ENCODE data around the gene LONRF3.

LONRF3 gene

DNA sequence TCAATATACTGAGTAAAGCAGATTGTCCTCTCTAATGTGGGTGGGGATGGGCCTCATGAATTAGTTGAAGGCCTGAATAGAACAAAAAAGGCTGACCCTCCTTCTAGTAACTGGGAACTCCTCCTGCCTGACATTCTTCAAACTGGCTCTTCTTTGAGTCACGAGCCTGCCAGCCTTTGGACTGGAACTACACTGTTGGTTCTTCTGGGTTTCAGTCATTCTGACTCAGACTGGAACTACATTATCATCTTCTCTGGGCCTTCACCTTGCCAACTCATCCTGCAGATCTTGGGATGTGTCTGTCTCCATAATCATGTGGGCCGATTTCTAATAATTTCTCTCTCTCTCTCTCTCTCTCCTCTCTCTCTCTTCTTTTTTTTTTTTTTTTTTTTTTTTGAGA lies 71.5 kb downstream of the LONRF3 start:
- no peaks in the 10 kb centered on the region for H3K4me1 ChIP-seq (ENCODE audit: control extremely low read depth in 1 of 4, control insufficient read depth in 4 of 4, insufficient read depth in 4 of 4, low read length in 3 of 4)
- no peaks in the 10 kb centered on the region for H3K36me3 ChIP-seq (ENCODE audit: control insufficient read depth in 4 of 4, insufficient read depth in 4 of 4, low read length in 3 of 4)
- H3K9me3 ChIP-seq (ENCODE audit: control extremely low read depth in 1 of 5, control insufficient read depth in 4 of 5, insufficient read depth in 2 of 5, low read depth in 1 of 5, low read length in 4 of 5), result no peaks in the 10 kb centered on the region
- CTCF ChIA-PET, result no interaction called here
- POLR2A ChIA-PET, result no interaction called here
- DNase-seq, result no peak
- WGBS (ENCODE audit: insufficient coverage), result 75% methylated on average over 2 of the region's 2 CpGs
- no peak overlapping the region for H3K27ac ChIP-seq (ENCODE audit: insufficient read depth in 1 of 2, low read depth in 1 of 2, low read length in 2 of 2, poor library complexity in 1 of 2, severe bottlenecking in 2 of 2)
- no peaks in the 10 kb centered on the region for H3K27me3 ChIP-seq (replicated peaks in 2 of 5; ENCODE audit: control insufficient read depth in 4 of 5, insufficient read depth in 5 of 5, low read length in 4 of 5)
- no peak overlapping the region for H3K4me3 ChIP-seq (ENCODE audit: control insufficient read depth in 1 of 7, extremely low read depth in 1 of 7, insufficient read depth in 4 of 7, low read depth in 2 of 7, low read length in 6 of 7)

DNA sequence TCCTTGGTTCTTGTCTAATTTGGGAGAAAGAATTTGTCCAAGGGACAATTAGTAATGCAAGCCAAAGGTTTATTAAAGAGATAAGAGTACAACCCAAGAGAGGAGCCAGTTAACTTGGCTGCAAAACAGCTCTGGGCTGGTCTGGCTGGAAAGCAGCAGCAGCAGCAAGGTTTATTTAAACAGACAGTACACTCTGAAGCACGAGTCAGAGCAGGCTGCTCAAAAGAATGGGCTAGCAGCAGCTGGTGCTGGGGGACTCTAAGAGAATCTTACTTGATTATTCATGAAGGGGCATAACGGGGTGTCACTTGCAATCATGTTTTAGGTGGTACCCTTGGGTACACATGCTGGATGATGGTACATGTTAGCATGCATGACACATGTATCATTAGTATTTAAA lies 81.3 kb downstream of the LONRF3 start:
- Histone ChIP-seq H3K4me1 (ENCODE audit: control extremely low read depth in 1 of 4, control insufficient read depth in 4 of 4, insufficient read depth in 4 of 4, low read length in 3 of 4) (no peaks in the 10 kb centered on the region), H3K27ac (ENCODE audit: insufficient read depth in 1 of 2, low read depth in 1 of 2, low read length in 2 of 2, poor library complexity in 1 of 2, severe bottlenecking in 2 of 2) (no peak overlapping the region), H3K4me3 (ENCODE audit: control insufficient read depth in 1 of 7, extremely low read depth in 1 of 7, insufficient read depth in 4 of 7, low read depth in 2 of 7, low read length in 6 of 7) (no peak overlapping the region), H3K9me3 (ENCODE audit: control extremely low read depth in 1 of 5, control insufficient read depth in 4 of 5, insufficient read depth in 2 of 5, low read depth in 1 of 5, low read length in 4 of 5) (no peaks in the 10 kb centered on the region), H3K27me3 (replicated peaks in 2 of 5; ENCODE audit: control insufficient read depth in 4 of 5, insufficient read depth in 5 of 5, low read length in 4 of 5) (no peaks in the 10 kb centered on the region), H3K36me3 (ENCODE audit: control insufficient read depth in 4 of 4, insufficient read depth in 4 of 4, low read length in 3 of 4) (no peaks in the 10 kb centered on the region)
- POLR2A ChIA-PET, result no interaction called here
- DNase-seq, result no peak
- WGBS (ENCODE audit: insufficient coverage), result 46% methylated on average over 2 of the region's 2 CpGs
- CTCF ChIA-PET, result no interaction called here

GRCh38 chrX:119062750-119063374 lies 88.4 kb downstream of the LONRF3 start:
- no peaks in the 10 kb centered on the region for H3K27me3 ChIP-seq (replicated peaks in 2 of 5; ENCODE audit: control insufficient read depth in 4 of 5, insufficient read depth in 5 of 5, low read length in 4 of 5)

DNA sequence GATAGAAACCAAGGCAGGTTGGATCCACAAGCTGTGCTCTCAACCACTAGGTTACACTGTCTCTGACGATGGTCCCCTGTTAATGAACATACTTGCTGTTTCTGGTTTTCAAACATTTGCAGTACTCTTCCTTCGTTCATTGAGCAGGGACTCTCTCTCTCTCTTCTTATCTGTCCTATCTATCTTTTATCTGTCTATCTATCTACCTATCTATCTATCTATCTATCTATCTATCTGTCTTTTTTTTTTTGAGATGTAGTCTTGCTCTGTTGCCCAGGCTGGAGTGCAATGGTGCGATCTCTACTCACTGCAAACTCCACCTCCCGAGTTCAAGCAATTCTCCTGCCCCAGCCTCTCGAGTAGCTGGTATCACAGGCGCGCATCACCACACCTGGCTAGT lies 89.0 kb downstream of the LONRF3 start:
- Histone ChIP-seq H3K9me3 (ENCODE audit: control extremely low read depth in 1 of 5, control insufficient read depth in 4 of 5, insufficient read depth in 2 of 5, low read depth in 1 of 5, low read length in 4 of 5) (no peaks in the 10 kb centered on the region), H3K27me3 (replicated peaks in 2 of 5; ENCODE audit: control insufficient read depth in 4 of 5, insufficient read depth in 5 of 5, low read length in 4 of 5) (no peaks in the 10 kb centered on the region), H3K4me3 (ENCODE audit: control insufficient read depth in 1 of 7, extremely low read depth in 1 of 7, insufficient read depth in 4 of 7, low read depth in 2 of 7, low read length in 6 of 7) (no peak overlapping the region), H3K27ac (ENCODE audit: insufficient read depth in 1 of 2, low read depth in 1 of 2, low read length in 2 of 2, poor library complexity in 1 of 2, severe bottlenecking in 2 of 2) (no peak overlapping the region), H3K36me3 (ENCODE audit: control insufficient read depth in 4 of 4, insufficient read depth in 4 of 4, low read length in 3 of 4) (no peaks in the 10 kb centered on the region), H3K4me1 (ENCODE audit: control extremely low read depth in 1 of 4, control insufficient read depth in 4 of 4, insufficient read depth in 4 of 4, low read length in 3 of 4) (no peaks in the 10 kb centered on the region)
- 92% methylated on average over 5 of the region's 7 CpGs for WGBS (ENCODE audit: insufficient coverage)
- ChIA-PET POLR2A (no interaction called here), CTCF (interaction anchor here (0.8 to 1.8 kb wide), 2 partner anchors 9 to 214 kb away, joined by 3 to 5 read pairs; no protein-coding TSS in a partner anchor)
- DNase-seq, result no peak

More at GRCh38 chrX:119062750-119063374, 88.4 kb downstream of the LONRF3 start:
- 100% methylated on average over 2 of the region's 6 CpGs for WGBS (ENCODE audit: insufficient coverage)
- POLR2A ChIA-PET, result no interaction called here
- CTCF ChIA-PET, result interaction anchor here (0.8 to 1.8 kb wide), 3 partner anchors 8 to 215 kb away, joined by 3 to 5 read pairs (median 3); no protein-coding TSS in a partner anchor
- Histone ChIP-seq H3K27ac (ENCODE audit: insufficient read depth in 1 of 2, low read depth in 1 of 2, low read length in 2 of 2, poor library complexity in 1 of 2, severe bottlenecking in 2 of 2) (no peak overlapping the region), H3K4me1 (ENCODE audit: control extremely low read depth in 1 of 4, control insufficient read depth in 4 of 4, insufficient read depth in 4 of 4, low read length in 3 of 4) (no peaks in the 10 kb centered on the region), H3K4me3 (ENCODE audit: control insufficient read depth in 1 of 7, extremely low read depth in 1 of 7, insufficient read depth in 4 of 7, low read depth in 2 of 7, low read length in 6 of 7) (no peak overlapping the region), H3K36me3 (ENCODE audit: control insufficient read depth in 4 of 4, insufficient read depth in 4 of 4, low read length in 3 of 4) (no peaks in the 10 kb centered on the region), H3K9me3 (ENCODE audit: control extremely low read depth in 1 of 5, control insufficient read depth in 4 of 5, insufficient read depth in 2 of 5, low read depth in 1 of 5, low read length in 4 of 5) (no peaks in the 10 kb centered on the region)
- DNase-seq, result no peak

DNA sequence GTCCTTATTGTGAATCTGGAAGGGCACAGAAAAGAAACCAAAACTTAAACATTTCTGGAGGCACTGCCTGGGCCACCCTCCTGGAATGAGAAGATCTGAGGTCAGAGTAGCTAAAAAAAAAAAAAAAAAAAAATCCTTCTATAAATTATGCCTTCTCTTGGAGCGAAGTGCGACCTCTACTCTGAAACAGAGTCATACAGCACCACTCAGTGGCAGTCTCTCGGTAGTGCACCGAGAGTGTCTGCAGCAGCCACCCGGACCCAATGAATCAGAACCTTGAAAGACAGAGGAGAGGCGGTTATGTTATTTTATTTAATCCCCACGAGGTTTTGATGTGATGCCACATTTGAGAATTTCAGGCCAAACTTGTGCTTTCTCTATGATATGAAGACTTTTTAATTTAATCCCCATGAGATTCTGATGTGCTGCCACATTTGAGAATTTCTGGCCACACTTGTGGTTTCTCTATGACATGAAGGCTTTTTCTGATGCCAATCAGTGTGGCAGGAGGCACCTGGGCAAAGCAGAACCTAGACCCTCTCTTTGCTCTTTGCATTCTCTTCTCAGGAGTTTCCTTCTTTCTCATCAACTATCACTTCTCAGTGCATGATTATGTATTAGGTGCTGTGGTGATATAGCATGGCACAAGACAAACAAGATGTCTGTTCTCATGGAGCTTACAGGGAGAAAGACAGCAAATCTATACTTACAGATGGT lies 92.8 kb downstream of the LONRF3 start:
- H3K27ac ChIP-seq (ENCODE audit: insufficient read depth in 1 of 2, low read depth in 1 of 2, low read length in 2 of 2, poor library complexity in 1 of 2, severe bottlenecking in 2 of 2), result no peak overlapping the region
- CTCF ChIA-PET, result interaction anchor here (0.6 to 2.1 kb wide), 10 partner anchors 16 to 287 kb away, joined by 3 to 6 read pairs (median 4); no protein-coding TSS in a partner anchor
- no peaks in the 10 kb centered on the region for H3K36me3 ChIP-seq (ENCODE audit: control insufficient read depth in 4 of 4, insufficient read depth in 4 of 4, low read length in 3 of 4)
- H3K4me1 ChIP-seq (ENCODE audit: control extremely low read depth in 1 of 4, control insufficient read depth in 4 of 4, insufficient read depth in 4 of 4, low read length in 3 of 4), result no peaks in the 10 kb centered on the region
- POLR2A ChIA-PET, result no interaction called here
- no peaks in the 10 kb centered on the region for H3K9me3 ChIP-seq (ENCODE audit: control extremely low read depth in 1 of 5, control insufficient read depth in 4 of 5, insufficient read depth in 2 of 5, low read depth in 1 of 5, low read length in 4 of 5)
- WGBS (ENCODE audit: insufficient coverage), result 12% methylated on average over 6 of the region's 7 CpGs
- H3K4me3 ChIP-seq (ENCODE audit: control insufficient read depth in 1 of 7, extremely low read depth in 1 of 7, insufficient read depth in 4 of 7, low read depth in 2 of 7, low read length in 6 of 7), result no peak overlapping the region
- peak; percentile 41 to 77 (median 69) for DNase-seq
- H3K27me3 ChIP-seq (replicated peaks in 2 of 5; ENCODE audit: control insufficient read depth in 4 of 5, insufficient read depth in 5 of 5, low read length in 4 of 5), result peaks cover 0 to 5% (median 0%) of the 10 kb centered on the region in 5 experiments
